ENCODE results near the gene LYRM1. TPM values are rescaled to one million over a fixed set of nuclear protein-coding genes. Genes with fewer than 3 reads are reported as not detected.
"Not testable (repeated sequence)": the region's sequence is repeated elsewhere in the genome, so short reads cannot be mapped to it uniquely, and the experiment has no call there.

The LYRM1 gene
- total and polyA plus RNA-seq, 5 donors, result 29.5 to 54.8 (median 35.6) TPM

GRCh38 chr16:20860361-20860760 is 40.2 kb upstream of the LYRM1 start:
- Histone ChIP-seq H3K27ac (ENCODE audit: low read length) (no peak overlapping the region), H3K27me3 (ENCODE audit: control insufficient read depth, insufficient read depth) (no peaks in the 10 kb centered on the region), H3K4me3 (ENCODE audit: low read length) (no peak overlapping the region), H3K4me1 (ENCODE audit: control insufficient read depth, insufficient read depth, low read length) (peaks cover 12% of the 10 kb centered on the region), H3K9me3 (ENCODE audit: control insufficient read depth, low read length) (no peaks in the 10 kb centered on the region)
- ATAC-seq (peak in 1 of 2 donors; percentile 11), DNase-seq (no peak)
- intact Hi-C loops (cut with DNase I), result no loop called here
- WGBS, result 61% methylated on average over 4 of the region's 4 CpGs

GRCh38 chr16:20860995-20861394 is 39.6 kb upstream of the LYRM1 start:
- ATAC-seq, result not testable (repeated sequence)

GRCh38 chr16:20862162-20862960 is 38.2 kb upstream of the LYRM1 start:
- H3K27ac ChIP-seq (ENCODE audit: low read length), result no peak overlapping the region
- ATAC-seq, result no peak
- H3K4me3 ChIP-seq (ENCODE audit: low read length), result no peak overlapping the region
- H3K4me1 ChIP-seq (ENCODE audit: control insufficient read depth, insufficient read depth, low read length), result peaks cover 22% of the 10 kb centered on the region
- 92% methylated on average over 21 of the region's 21 CpGs for WGBS
- no peak for DNase-seq
- H3K27me3 ChIP-seq (ENCODE audit: control insufficient read depth, insufficient read depth), result no peaks in the 10 kb centered on the region
- intact Hi-C loops (cut with DNase I), result no loop called here
- no peaks in the 10 kb centered on the region for H3K9me3 ChIP-seq (ENCODE audit: control insufficient read depth, low read length)

More at GRCh38 chr16:20860995-20861394, 39.6 kb upstream of the LYRM1 start:
- Histone ChIP-seq H3K27ac (ENCODE audit: low read length) (peak overlapping the region; percentile 50), H3K4me1 (ENCODE audit: control insufficient read depth, insufficient read depth, low read length) (peaks cover 13% of the 10 kb centered on the region)
- H3K4me3 ChIP-seq (ENCODE audit: low read length); DNase-seq; H3K27me3 ChIP-seq (ENCODE audit: control insufficient read depth, insufficient read depth); H3K9me3 ChIP-seq (ENCODE audit: control insufficient read depth, low read length); intact Hi-C loops (cut with DNase I): not testable (repeated sequence)
- 72% methylated on average over 4 of the region's 4 CpGs for WGBS

- H3K27me3 ChIP-seq (ENCODE audit: control insufficient read depth, insufficient read depth); ATAC-seq; intact Hi-C loops (cut with DNase I); DNase-seq; H3K27ac ChIP-seq (ENCODE audit: low read length); H3K4me3 ChIP-seq (ENCODE audit: low read length); H3K9me3 ChIP-seq (ENCODE audit: control insufficient read depth, low read length): not testable (repeated sequence)
- 90% methylated on average over 6 of the region's 6 CpGs for WGBS
- H3K4me1 ChIP-seq (ENCODE audit: control insufficient read depth, insufficient read depth, low read length), result peaks cover 33% of the 10 kb centered on the region
Observed at GRCh38 chr16:20864376-20864775, 36.2 kb upstream of the LYRM1 start.

GRCh38 chr16:20865420-20866131 is 35.0 kb upstream of the LYRM1 start:
- H3K4me3 ChIP-seq (ENCODE audit: low read length), result no peak overlapping the region
- H3K27ac ChIP-seq (ENCODE audit: low read length), result peak overlapping the region; percentile 38
- no peaks in the 10 kb centered on the region for H3K27me3 ChIP-seq (ENCODE audit: control insufficient read depth, insufficient read depth)
- intact Hi-C loops (cut with DNase I), result no loop called here
- WGBS, result 63% methylated on average over 6 of the region's 6 CpGs
- H3K4me1 ChIP-seq (ENCODE audit: control insufficient read depth, insufficient read depth, low read length), result peaks cover 31% of the 10 kb centered on the region
- ATAC-seq, result no peak
- no peaks in the 10 kb centered on the region for H3K9me3 ChIP-seq (ENCODE audit: control insufficient read depth, low read length)
- DNase-seq, result no peak

- Histone ChIP-seq H3K9me3 (ENCODE audit: control insufficient read depth, low read length) (no peaks in the 10 kb centered on the region), H3K4me1 (ENCODE audit: control insufficient read depth, insufficient read depth, low read length) (peaks cover 31% of the 10 kb centered on the region), H3K4me3 (ENCODE audit: low read length) (no peak overlapping the region), H3K27me3 (ENCODE audit: control insufficient read depth, insufficient read depth) (no peaks in the 10 kb centered on the region), H3K27ac (ENCODE audit: low read length) (peak overlapping the region; percentile 38)
- intact Hi-C loops (cut with DNase I), result no loop called here
- peak; percentile 17 to 45 for ATAC-seq
- 66% methylated on average over 6 of the region's 6 CpGs for WGBS
- peak in 2 of 3 donors; percentile 39 to 63 for DNase-seq
Observed at GRCh38 chr16:20866145-20866772, 34.3 kb upstream of the LYRM1 start.

- WGBS, result 62% methylated on average over 3 of the region's 3 CpGs
- ATAC-seq, result peak in 1 of 2 donors; percentile 9
- intact Hi-C loops (cut with DNase I), result no loop called here
Observed at GRCh38 chr16:20866801-20867200, 33.8 kb upstream of the LYRM1 start.

GRCh38 chr16:20867585-20867984 is 33.0 kb upstream of the LYRM1 start:
- no peak overlapping the region for H3K4me3 ChIP-seq (ENCODE audit: low read length)
- 68% methylated on average over 2 of the region's 2 CpGs for WGBS
- DNase-seq (peak in 1 of 3 donors; percentile 56), ATAC-seq (peak in 1 of 2 donors; percentile 15)
- H3K27me3 ChIP-seq (ENCODE audit: control insufficient read depth, insufficient read depth), result no peaks in the 10 kb centered on the region
- H3K27ac ChIP-seq (ENCODE audit: low read length), result no peak overlapping the region
- intact Hi-C loops (cut with DNase I), result no loop called here
- no peaks in the 10 kb centered on the region for H3K9me3 ChIP-seq (ENCODE audit: control insufficient read depth, low read length)
- H3K4me1 ChIP-seq (ENCODE audit: control insufficient read depth, insufficient read depth, low read length), result peaks cover 31% of the 10 kb centered on the region

More at GRCh38 chr16:20866801-20867200, 33.8 kb upstream of the LYRM1 start:
- Histone ChIP-seq H3K4me3 (ENCODE audit: low read length) (no peak overlapping the region), H3K4me1 (ENCODE audit: control insufficient read depth, insufficient read depth, low read length) (peaks cover 31% of the 10 kb centered on the region), H3K9me3 (ENCODE audit: control insufficient read depth, low read length) (no peaks in the 10 kb centered on the region), H3K27me3 (ENCODE audit: control insufficient read depth, insufficient read depth) (no peaks in the 10 kb centered on the region), H3K27ac (ENCODE audit: low read length) (no peak overlapping the region)
- no peak for DNase-seq

GRCh38 chr16:20868890-20869289 is 31.7 kb upstream of the LYRM1 start:
- Histone ChIP-seq H3K4me3 (ENCODE audit: low read length) (no peak overlapping the region), H3K4me1 (ENCODE audit: control insufficient read depth, insufficient read depth, low read length) (peaks cover 34% of the 10 kb centered on the region), H3K27ac (ENCODE audit: low read length) (no peak overlapping the region), H3K9me3 (ENCODE audit: control insufficient read depth, low read length) (no peaks in the 10 kb centered on the region), H3K27me3 (ENCODE audit: control insufficient read depth, insufficient read depth) (no peaks in the 10 kb centered on the region)
- DNase-seq, result peak; percentile 91 to 97 (median 96)
- peak; percentile 96 for ATAC-seq
- 16% methylated on average over 3 of the region's 3 CpGs for WGBS
- intact Hi-C loops (cut with DNase I), result no loop called here

GRCh38 chr16:20870122-20870820 is 30.3 kb upstream of the LYRM1 start:
- Histone ChIP-seq H3K4me3 (ENCODE audit: low read length) (no peak overlapping the region), H3K4me1 (ENCODE audit: control insufficient read depth, insufficient read depth, low read length) (peaks cover 34% of the 10 kb centered on the region), H3K9me3 (ENCODE audit: control insufficient read depth, low read length) (no peaks in the 10 kb centered on the region), H3K27me3 (ENCODE audit: control insufficient read depth, insufficient read depth) (no peaks in the 10 kb centered on the region), H3K27ac (ENCODE audit: low read length) (no peak overlapping the region)
- intact Hi-C loops (cut with DNase I), result no loop called here
- 60% methylated on average over 2 of the region's 2 CpGs for WGBS
- DNase-seq (no peak), ATAC-seq (no peak)

Measured in right cardiac atrium (tissue), 5 donors.